ENCODE measurements around the gene RNASET2. TPM values are rescaled to one million over a fixed set of nuclear protein-coding genes. Genes with fewer than 3 reads are reported as not detected.

Gene RNASET2
- total and polyA plus RNA-seq, 3 donors from 2014 or later = 44.5 to 56.1 (median 50.2) TPM

DNA sequence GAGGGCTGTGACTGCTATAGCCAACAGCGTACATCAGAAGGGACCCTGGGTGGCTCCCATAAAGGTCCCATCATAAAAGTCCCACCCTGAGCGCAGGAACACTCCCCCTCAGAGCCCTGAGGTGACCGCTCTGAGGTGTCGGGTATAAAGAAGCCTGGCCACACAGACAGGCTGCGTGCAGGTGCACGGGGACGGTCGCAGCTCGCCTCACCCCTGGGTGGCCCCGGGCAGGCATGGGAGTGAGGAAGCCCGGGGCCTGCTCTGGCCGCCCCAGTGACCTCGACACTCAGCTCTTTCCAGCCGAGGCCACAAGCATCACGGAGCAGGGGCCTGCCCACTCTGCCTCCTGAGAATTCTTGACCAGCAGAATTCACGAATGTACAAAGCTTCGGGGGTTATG is 14.4 kb upstream of the RNASET2 start:
- intact Hi-C loops (cut with DNase I; ENCODE audit: low total_unique reads) = no loop called here
- H3K36me3 ChIP-seq (ENCODE audit: low read depth, missing control alignments) = no peaks in the 10 kb centered on the region
- WGBS, 2 donors = 90 to 95% methylated on average over 17 of the region's 17 CpGs
- DNase-seq = no peak
- no peaks in the 10 kb centered on the region for H3K27me3 ChIP-seq
- no peak overlapping the region for H3K4me3 ChIP-seq
- no peak overlapping the region for H3K27ac ChIP-seq
- H3K9me3 ChIP-seq = no peaks in the 10 kb centered on the region
- no peaks in the 10 kb centered on the region for H3K4me1 ChIP-seq
- TF ChIP-seq, protein P1, sequence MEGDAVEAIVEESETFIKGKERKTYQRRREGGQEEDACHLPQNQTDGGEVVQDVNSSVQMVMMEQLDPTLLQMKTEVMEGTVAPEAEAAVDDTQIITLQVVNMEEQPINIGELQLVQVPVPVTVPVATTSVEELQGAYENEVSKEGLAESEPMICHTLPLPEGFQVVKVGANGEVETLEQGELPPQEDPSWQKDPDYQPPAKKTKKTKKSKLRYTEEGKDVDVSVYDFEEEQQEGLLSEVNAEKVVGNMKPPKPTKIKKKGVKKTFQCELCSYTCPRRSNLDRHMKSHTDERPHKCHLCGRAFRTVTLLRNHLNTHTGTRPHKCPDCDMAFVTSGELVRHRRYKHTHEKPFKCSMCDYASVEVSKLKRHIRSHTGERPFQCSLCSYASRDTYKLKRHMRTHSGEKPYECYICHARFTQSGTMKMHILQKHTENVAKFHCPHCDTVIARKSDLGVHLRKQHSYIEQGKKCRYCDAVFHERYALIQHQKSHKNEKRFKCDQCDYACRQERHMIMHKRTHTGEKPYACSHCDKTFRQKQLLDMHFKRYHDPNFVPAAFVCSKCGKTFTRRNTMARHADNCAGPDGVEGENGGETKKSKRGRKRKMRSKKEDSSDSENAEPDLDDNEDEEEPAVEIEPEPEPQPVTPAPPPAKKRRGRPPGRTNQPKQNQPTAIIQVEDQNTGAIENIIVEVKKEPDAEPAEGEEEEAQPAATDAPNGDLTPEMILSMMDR (IDR thresholded peaks at IDR 0.05) = no peak
- TF ChIP-seq POLR2A (IDR thresholded peaks at IDR 0.05) = no peak

DNA sequence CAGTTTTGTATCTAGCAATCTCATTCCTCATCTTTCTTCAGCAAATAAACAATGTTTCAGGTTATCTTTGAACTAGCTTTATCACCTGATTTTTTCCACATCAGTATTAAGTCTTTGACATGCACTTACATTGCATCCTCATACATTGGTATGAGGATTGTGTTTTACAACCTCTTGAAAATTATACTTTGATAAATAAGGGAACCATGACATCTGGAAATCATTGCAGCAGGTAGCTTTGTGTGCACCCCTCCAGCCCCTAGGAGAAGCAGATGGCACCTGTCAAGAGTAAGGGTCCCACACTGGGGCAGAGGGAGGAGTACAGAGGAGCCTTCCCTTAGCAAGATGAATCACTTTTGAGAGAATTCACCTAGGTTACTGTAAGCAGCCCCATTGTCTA is 13.7 kb upstream of the RNASET2 start:
- H3K27ac ChIP-seq = no peak overlapping the region
- no peak for TF ChIP-seq POLR2A (IDR thresholded peaks at IDR 0.05)
- TF ChIP-seq, protein P1 (IDR thresholded peaks at IDR 0.05) = no peak
- intact Hi-C loops (cut with DNase I; ENCODE audit: low total_unique reads) = no loop called here

DNA sequence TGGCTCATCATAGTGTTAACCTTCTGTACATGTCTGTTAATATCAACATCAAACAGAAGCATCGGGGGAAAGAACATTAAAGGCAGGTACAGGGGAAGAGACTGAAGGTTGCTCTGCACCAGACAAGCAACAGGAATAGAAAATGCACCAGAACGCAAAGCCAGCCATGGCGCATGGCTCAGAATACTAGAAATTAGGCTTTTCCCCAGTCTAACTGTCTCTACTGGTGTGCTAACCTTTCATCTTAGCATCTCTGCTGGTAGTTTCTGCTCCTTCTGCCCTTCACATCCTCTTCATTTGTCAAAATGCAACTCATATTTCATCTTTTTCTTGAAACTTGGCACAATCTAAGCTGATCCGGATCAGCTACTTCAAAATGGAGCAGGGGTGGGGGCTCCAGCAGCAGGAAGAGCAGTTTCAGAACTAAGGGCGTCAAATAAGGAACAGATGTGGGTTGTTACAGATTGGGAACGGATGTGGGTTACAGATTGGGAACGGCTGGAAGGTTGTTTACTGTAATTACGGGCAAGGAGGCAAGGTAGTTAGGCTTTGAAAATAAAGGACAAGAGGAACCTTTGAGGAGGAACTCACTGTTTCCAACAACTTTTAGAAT is 13.1 kb upstream of the RNASET2 start:
- 75 to 79% methylated on average over 8 of the region's 8 CpGs for WGBS, 2 donors
- intact Hi-C loops (cut with DNase I; ENCODE audit: low total_unique reads) = no loop called here
- no peak for TF ChIP-seq POLR2A (IDR thresholded peaks at IDR 0.05)
- TF ChIP-seq, protein P1 (IDR thresholded peaks at IDR 0.05) = no peak
- Histone ChIP-seq H3K4me3 (no peak overlapping the region), H3K27me3 (no peaks in the 10 kb centered on the region), H3K4me1 (no peaks in the 10 kb centered on the region), H3K36me3 (ENCODE audit: low read depth, missing control alignments) (no peaks in the 10 kb centered on the region), H3K9me3 (no peaks in the 10 kb centered on the region), H3K27ac (no peak overlapping the region)
- no peak for DNase-seq

More for the DNA sequence above, 13.7 kb upstream of the RNASET2 start:
- Histone ChIP-seq H3K4me1 (no peaks in the 10 kb centered on the region), H3K36me3 (ENCODE audit: low read depth, missing control alignments) (no peaks in the 10 kb centered on the region), H3K9me3 (no peaks in the 10 kb centered on the region), H3K4me3 (no peak overlapping the region), H3K27me3 (no peaks in the 10 kb centered on the region)
- no peak for DNase-seq

DNA sequence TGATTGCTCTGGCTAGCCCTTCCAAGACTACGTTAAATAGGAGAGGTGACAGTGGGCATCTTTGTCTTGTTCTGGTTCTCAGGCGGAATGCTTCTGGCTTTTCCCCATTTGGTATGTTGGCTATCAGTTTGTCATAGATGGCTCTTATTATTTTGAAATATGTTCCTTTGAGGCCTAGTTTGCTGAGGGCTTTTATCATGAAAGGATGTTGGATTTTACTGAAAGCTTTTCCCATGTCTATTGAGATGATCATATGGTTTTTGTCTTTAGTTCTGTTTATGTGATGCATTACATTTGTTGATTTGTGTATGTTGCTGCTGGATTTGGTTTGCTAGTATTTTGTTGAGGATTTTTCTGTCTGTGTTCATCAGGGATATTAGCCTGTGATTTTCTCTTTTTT is 9.9 kb upstream of the RNASET2 start:
- H3K27me3 ChIP-seq = no peaks in the 10 kb centered on the region
- H3K36me3 ChIP-seq (ENCODE audit: low read depth, missing control alignments) = no peaks in the 10 kb centered on the region
- TF ChIP-seq, protein P1 (IDR thresholded peaks at IDR 0.05) = no peak
- TF ChIP-seq POLR2A (IDR thresholded peaks at IDR 0.05) = no peak
- no peak overlapping the region for H3K4me3 ChIP-seq
- intact Hi-C loops (cut with DNase I; ENCODE audit: low total_unique reads) = no loop called here
- no peak overlapping the region for H3K27ac ChIP-seq
- H3K4me1 ChIP-seq = no peaks in the 10 kb centered on the region
- WGBS, 2 donors = 92 to 100% methylated on average over 2 of the region's 2 CpGs
- H3K9me3 ChIP-seq = no peaks in the 10 kb centered on the region
- no peak for DNase-seq

DNA sequence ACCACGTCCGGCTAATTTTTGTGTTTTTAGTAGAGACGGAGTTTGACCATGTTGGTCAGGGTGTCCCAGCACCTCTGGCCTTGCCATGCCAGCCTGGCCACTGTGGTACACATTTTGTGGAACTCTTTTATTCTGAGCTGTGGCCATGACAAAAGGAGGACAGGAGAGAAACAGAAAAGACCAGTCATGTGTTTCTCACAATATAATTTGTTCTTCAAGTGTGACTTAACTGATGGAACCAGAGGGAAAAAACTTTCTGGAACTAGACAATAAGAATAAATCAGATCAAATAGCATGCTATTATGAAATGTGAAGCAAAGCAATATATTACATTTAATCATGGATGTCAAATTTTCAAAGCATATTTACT is 4.2 kb upstream of the RNASET2 start:
- 98 to 99% methylated on average over 3 of the region's 3 CpGs for WGBS, 2 donors
- intact Hi-C loops (cut with DNase I; ENCODE audit: low total_unique reads) = no loop called here
- H3K4me3 ChIP-seq = no peak overlapping the region
- no peaks in the 10 kb centered on the region for H3K36me3 ChIP-seq (ENCODE audit: low read depth, missing control alignments)
- TF ChIP-seq, protein P1 (IDR thresholded peaks at IDR 0.05) = no peak
- no peak for TF ChIP-seq POLR2A (IDR thresholded peaks at IDR 0.05)
- no peaks in the 10 kb centered on the region for H3K9me3 ChIP-seq
- no peak for DNase-seq
- peaks cover 2% of the 10 kb centered on the region for H3K4me1 ChIP-seq
- H3K27me3 ChIP-seq = no peaks in the 10 kb centered on the region
- no peak overlapping the region for H3K27ac ChIP-seq

Data from testis (tissue), 3 donors.